Measurements from ENCODE around the gene ASNS. TPM values are rescaled to one million over a fixed set of nuclear protein-coding genes. Genes with fewer than 3 reads are reported as not detected.
A peak's percentile ranks its signal among the peaks of the same experiment; 100 is the strongest.

The ASNS gene
- total RNA-seq, 1 donor from 2014 or later, result 137 TPM

DNA sequence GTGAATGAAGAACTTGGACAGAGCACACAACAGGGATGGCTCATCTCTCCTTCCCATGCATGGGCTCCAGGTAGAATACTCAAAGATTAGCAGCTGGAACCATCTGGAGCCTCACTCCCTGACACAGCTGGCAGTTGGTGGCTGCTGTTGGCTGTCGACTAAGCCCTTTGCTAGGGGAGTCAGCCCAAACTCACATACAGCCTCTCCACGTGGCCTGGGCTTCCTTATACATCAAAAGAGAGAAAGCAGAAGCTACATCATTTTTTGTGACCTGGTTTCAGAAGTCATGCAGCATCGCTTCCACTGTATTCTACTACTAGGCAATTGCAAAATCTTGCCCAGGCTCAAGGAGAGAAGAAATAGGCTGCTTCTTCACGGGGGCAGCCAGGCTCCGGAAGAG lies 24.4 kb downstream of the ASNS start:
- Mint-ChIP-seq H3K27me3 (ENCODE audit: unreplicated experiment) (peaks cover 9% of the 10 kb centered on the region), H3K36me3 (ENCODE audit: unreplicated experiment) (peaks cover 20% of the 10 kb centered on the region), H3K4me3 (ENCODE audit: unreplicated experiment) (no peak overlapping the region), H3K4me1 (ENCODE audit: unreplicated experiment) (no peaks in the 10 kb centered on the region), H3K9me3 (ENCODE audit: unreplicated experiment) (no peaks in the 10 kb centered on the region), H3K27ac (ENCODE audit: unreplicated experiment) (no peak overlapping the region)
- TF ChIP-seq, protein P1, sequence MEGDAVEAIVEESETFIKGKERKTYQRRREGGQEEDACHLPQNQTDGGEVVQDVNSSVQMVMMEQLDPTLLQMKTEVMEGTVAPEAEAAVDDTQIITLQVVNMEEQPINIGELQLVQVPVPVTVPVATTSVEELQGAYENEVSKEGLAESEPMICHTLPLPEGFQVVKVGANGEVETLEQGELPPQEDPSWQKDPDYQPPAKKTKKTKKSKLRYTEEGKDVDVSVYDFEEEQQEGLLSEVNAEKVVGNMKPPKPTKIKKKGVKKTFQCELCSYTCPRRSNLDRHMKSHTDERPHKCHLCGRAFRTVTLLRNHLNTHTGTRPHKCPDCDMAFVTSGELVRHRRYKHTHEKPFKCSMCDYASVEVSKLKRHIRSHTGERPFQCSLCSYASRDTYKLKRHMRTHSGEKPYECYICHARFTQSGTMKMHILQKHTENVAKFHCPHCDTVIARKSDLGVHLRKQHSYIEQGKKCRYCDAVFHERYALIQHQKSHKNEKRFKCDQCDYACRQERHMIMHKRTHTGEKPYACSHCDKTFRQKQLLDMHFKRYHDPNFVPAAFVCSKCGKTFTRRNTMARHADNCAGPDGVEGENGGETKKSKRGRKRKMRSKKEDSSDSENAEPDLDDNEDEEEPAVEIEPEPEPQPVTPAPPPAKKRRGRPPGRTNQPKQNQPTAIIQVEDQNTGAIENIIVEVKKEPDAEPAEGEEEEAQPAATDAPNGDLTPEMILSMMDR (IDR thresholded peaks at IDR 0.05), result no peak
- DNase-seq (ENCODE audit: extremely low spot score, unreplicated experiment), result no peak

DNA sequence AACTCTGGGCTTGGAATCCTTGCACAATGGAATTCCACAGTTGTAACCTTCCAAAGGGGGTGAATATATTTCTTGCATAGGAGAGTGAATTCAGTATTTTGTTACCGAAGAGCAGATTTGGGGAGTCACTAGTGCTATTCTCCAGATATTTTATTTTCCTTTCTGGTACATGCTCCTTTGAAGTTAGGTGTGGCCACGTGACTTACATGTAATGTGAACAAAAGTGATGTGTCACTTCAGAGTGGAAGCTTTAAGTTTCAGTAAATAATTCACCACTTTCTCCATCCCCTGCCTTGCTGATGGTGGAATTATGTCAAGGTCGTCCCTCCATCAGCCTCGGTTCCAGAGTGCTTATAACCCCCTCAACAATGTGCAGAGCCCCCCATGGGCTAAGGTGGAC lies 25.3 kb downstream of the ASNS start:
- H3K4me1 Mint-ChIP-seq (ENCODE audit: unreplicated experiment), result no peaks in the 10 kb centered on the region
- TF ChIP-seq, protein P1 (IDR thresholded peaks at IDR 0.05), result no peak
- H3K9me3 Mint-ChIP-seq (ENCODE audit: unreplicated experiment), result no peaks in the 10 kb centered on the region
- H3K27me3 Mint-ChIP-seq (ENCODE audit: unreplicated experiment), result peaks cover 11% of the 10 kb centered on the region
- H3K36me3 Mint-ChIP-seq (ENCODE audit: unreplicated experiment), result peaks cover 12% of the 10 kb centered on the region
- no peak for DNase-seq (ENCODE audit: extremely low spot score, unreplicated experiment)
- H3K4me3 Mint-ChIP-seq (ENCODE audit: unreplicated experiment), result no peak overlapping the region
- H3K27ac Mint-ChIP-seq (ENCODE audit: unreplicated experiment), result no peak overlapping the region

DNA sequence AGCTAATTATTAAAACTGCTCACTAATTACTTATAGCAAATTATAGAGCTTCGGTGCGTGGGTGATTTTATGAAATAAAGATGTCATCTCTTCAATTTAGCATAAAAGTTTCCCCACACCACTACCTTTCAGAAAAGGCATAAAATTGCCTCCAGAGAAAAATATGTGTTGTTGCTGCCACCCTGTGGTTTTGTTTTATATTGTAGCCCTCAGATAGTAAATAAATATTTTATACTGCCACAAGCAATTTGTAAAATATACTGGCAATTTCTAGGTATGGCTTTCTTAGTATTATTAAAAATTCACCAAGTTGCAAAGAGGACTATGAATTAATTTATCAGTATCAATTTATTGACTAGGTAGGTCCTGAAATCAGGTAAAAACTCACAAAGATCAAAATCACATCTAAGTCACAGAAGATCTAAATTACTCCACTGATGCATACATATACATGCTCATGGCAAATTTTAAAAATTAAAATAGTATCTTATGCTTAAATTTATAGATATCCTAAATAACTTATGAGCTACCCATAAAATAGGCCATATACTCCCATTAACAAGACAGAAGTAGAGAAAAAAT lies 26.5 kb downstream of the ASNS start:
- no peak for DNase-seq (ENCODE audit: extremely low spot score, unreplicated experiment)
- no peaks in the 10 kb centered on the region for H3K4me1 Mint-ChIP-seq (ENCODE audit: unreplicated experiment)
- peaks cover 14% of the 10 kb centered on the region for H3K27me3 Mint-ChIP-seq (ENCODE audit: unreplicated experiment)
- no peaks in the 10 kb centered on the region for H3K9me3 Mint-ChIP-seq (ENCODE audit: unreplicated experiment)
- TF ChIP-seq, protein P1 (IDR thresholded peaks at IDR 0.05), result peak; percentile 66
- no peak overlapping the region for H3K27ac Mint-ChIP-seq (ENCODE audit: unreplicated experiment)
- no peak overlapping the region for H3K4me3 Mint-ChIP-seq (ENCODE audit: unreplicated experiment)
- peaks cover under 1% of the 10 kb centered on the region for H3K36me3 Mint-ChIP-seq (ENCODE audit: unreplicated experiment)

DNA sequence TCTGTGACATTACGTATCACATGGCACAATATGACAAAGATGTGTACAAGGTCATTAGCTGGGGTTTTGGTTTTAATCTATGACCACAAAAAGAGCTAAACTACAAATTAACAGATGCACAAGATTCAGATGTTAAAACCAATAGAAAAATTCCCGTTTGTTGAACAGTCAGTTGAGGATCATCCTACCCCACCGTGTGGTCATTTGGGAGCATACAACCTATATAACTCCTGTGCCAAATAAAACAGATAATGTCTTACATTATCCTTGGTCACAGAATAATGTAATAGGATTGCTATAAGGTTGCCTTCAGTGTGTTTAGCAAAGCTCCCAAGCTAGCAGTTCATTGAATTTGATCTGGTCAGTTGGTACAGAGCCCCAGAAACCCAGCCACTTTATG lies 28.2 kb downstream of the ASNS start:
- H3K27ac Mint-ChIP-seq (ENCODE audit: unreplicated experiment), result no peak overlapping the region
- DNase-seq (ENCODE audit: extremely low spot score, unreplicated experiment), result no peak
- TF ChIP-seq, protein P1 (IDR thresholded peaks at IDR 0.05), result no peak
- no peaks in the 10 kb centered on the region for H3K9me3 Mint-ChIP-seq (ENCODE audit: unreplicated experiment)
- H3K4me1 Mint-ChIP-seq (ENCODE audit: unreplicated experiment), result no peaks in the 10 kb centered on the region
- no peaks in the 10 kb centered on the region for H3K36me3 Mint-ChIP-seq (ENCODE audit: unreplicated experiment)
- H3K27me3 Mint-ChIP-seq (ENCODE audit: unreplicated experiment), result peaks cover 30% of the 10 kb centered on the region
- no peak overlapping the region for H3K4me3 Mint-ChIP-seq (ENCODE audit: unreplicated experiment)

DNA sequence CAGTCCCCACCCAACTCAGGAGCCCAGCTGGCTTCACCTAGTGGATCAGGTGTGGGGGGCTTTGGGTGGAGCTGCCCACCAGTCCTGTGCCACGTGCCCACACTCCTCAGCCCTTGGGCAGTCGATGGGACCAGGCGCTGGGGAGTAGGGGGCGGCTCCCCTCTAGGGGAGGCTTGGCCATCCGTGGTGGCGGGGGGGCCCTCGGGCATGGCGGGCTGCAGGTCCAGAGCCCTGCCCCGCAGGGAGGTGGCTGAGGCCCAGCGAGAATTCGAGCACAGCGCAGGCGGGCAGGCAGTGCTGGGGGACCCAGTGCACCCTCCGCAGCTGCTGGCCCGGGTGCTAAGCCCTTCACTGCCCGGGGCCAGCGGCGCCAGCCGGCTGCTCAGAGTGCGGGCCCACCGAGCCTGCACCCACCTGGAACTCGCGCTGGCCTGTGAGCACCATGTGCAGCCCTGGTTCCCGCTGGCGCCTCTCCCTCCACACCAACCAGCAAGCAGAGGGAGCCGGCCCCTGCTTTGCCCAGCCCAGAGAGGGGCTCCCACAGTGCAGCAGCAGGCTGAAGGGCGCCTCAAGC lies 29.3 kb downstream of the ASNS start:
- H3K4me1 Mint-ChIP-seq (ENCODE audit: unreplicated experiment), result no peaks in the 10 kb centered on the region
- no peaks in the 10 kb centered on the region for H3K9me3 Mint-ChIP-seq (ENCODE audit: unreplicated experiment)
- no peaks in the 10 kb centered on the region for H3K36me3 Mint-ChIP-seq (ENCODE audit: unreplicated experiment)
- no peak overlapping the region for H3K27ac Mint-ChIP-seq (ENCODE audit: unreplicated experiment)
- DNase-seq (ENCODE audit: extremely low spot score, unreplicated experiment), result no peak
- TF ChIP-seq, protein P1 (IDR thresholded peaks at IDR 0.05), result no peak
- H3K4me3 Mint-ChIP-seq (ENCODE audit: unreplicated experiment), result no peak overlapping the region
- peaks cover 37% of the 10 kb centered on the region for H3K27me3 Mint-ChIP-seq (ENCODE audit: unreplicated experiment)

All from osteocyte (in vitro differentiated cells).